Measurements from ENCODE around the gene CACNA1I.

DNA sequence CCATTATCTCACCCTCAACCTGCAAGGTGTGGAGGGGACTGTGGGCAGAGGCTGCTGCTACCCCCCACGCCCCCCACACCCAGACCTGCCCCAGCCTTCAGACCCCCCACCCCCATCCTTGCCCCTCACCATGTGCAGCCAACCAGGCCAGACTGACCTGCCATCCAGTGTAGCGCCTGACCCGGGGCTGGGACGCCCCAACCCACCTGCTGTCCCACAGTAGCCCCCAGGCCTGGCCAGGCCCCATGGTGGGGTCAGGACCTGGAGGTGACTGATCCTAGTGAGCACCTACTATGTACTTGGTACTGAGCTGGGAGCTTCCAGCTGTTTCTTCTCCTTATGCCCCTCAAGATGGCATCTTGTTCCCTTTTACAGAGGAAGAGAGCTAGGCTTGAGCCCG is 113.1 kb downstream of the CACNA1I start:
- no peak for TF ChIP-seq CREB1 (CRISPR knock-in tag; IDR thresholded peaks at IDR 0.05; ENCODE audit: low read depth)
- TF ChIP-seq CTCF (conservative IDR thresholded peaks at IDR 0.05; ENCODE audit: low read depth in 2 of 2) = no peak
- TF ChIP-seq POLR2AphosphoS5 (IDR thresholded peaks at IDR 0.05; ENCODE audit: low read depth) = no peak
- TF ChIP-seq STAT1 (IDR thresholded peaks at IDR 0.05; ENCODE audit: unreplicated experiment) = no peak
- no peak for TF ChIP-seq EZH2 (IDR thresholded peaks at IDR 0.05; ENCODE audit: low read depth, unreplicated experiment)
- TF ChIP-seq NANOG (IDR thresholded peaks at IDR 0.05; ENCODE audit: borderline replicate concordance) = no peak
- TF ChIP-seq, protein P1, sequence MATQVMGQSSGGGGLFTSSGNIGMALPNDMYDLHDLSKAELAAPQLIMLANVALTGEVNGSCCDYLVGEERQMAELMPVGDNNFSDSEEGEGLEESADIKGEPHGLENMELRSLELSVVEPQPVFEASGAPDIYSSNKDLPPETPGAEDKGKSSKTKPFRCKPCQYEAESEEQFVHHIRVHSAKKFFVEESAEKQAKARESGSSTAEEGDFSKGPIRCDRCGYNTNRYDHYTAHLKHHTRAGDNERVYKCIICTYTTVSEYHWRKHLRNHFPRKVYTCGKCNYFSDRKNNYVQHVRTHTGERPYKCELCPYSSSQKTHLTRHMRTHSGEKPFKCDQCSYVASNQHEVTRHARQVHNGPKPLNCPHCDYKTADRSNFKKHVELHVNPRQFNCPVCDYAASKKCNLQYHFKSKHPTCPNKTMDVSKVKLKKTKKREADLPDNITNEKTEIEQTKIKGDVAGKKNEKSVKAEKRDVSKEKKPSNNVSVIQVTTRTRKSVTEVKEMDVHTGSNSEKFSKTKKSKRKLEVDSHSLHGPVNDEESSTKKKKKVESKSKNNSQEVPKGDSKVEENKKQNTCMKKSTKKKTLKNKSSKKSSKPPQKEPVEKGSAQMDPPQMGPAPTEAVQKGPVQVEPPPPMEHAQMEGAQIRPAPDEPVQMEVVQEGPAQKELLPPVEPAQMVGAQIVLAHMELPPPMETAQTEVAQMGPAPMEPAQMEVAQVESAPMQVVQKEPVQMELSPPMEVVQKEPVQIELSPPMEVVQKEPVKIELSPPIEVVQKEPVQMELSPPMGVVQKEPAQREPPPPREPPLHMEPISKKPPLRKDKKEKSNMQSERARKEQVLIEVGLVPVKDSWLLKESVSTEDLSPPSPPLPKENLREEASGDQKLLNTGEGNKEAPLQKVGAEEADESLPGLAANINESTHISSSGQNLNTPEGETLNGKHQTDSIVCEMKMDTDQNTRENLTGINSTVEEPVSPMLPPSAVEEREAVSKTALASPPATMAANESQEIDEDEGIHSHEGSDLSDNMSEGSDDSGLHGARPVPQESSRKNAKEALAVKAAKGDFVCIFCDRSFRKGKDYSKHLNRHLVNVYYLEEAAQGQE (IDR thresholded peaks at IDR 0.05; ENCODE audit: unreplicated experiment) = no peak
- no peak for TF ChIP-seq JUNB (IDR thresholded peaks at IDR 0.05; ENCODE audit: unreplicated experiment)
- no peak for TF ChIP-seq EZH2phosphoT487 (IDR thresholded peaks at IDR 0.05; ENCODE audit: unreplicated experiment)
- no peak for TF ChIP-seq ZNF331 (CRISPR knock-in tag; IDR thresholded peaks at IDR 0.05; ENCODE audit: low read depth)
- TF ChIP-seq, protein P2, sequence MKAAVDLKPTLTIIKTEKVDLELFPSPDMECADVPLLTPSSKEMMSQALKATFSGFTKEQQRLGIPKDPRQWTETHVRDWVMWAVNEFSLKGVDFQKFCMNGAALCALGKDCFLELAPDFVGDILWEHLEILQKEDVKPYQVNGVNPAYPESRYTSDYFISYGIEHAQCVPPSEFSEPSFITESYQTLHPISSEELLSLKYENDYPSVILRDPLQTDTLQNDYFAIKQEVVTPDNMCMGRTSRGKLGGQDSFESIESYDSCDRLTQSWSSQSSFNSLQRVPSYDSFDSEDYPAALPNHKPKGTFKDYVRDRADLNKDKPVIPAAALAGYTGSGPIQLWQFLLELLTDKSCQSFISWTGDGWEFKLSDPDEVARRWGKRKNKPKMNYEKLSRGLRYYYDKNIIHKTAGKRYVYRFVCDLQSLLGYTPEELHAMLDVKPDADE (IDR thresholded peaks at IDR 0.05) = no peak

Measured in GM23338 (cell line).